ENCODE data around the gene PARVG. TPM values are rescaled to one million over a fixed set of nuclear protein-coding genes. Genes with fewer than 3 reads are reported as not detected.
A peak's percentile ranks its signal among the peaks of the same experiment; 100 is the strongest.
"Not testable (repeated sequence)": the region's sequence is repeated elsewhere in the genome, so short reads cannot be mapped to it uniquely, and the experiment has no call there.

PARVG gene
- total RNA-seq, 2 donors from 2014 or later = 9.8 to 14.7 TPM

- intact Hi-C loops (cut with DNase I) = no loop called here
- DNase-seq (ENCODE audit: low spot score) = peak; percentile 37
Measured at GRCh38 chr22:44220727-44221680, 40.3 kb downstream of the PARVG start.

GRCh38 chr22:44221710-44222475 is 41.2 kb downstream of the PARVG start:
- no peak for DNase-seq (ENCODE audit: low spot score)
- intact Hi-C loops (cut with DNase I) = no loop called here

- peak; percentile 50 for DNase-seq (ENCODE audit: low spot score)
- intact Hi-C loops (cut with DNase I) = no loop called here
Measured at GRCh38 chr22:44224166-44224565, 43.4 kb downstream of the PARVG start.

- intact Hi-C loops (cut with DNase I) = no loop called here
- no peak for DNase-seq (ENCODE audit: low spot score)
Measured at GRCh38 chr22:44225091-44225689, 44.5 kb downstream of the PARVG start.

- intact Hi-C loops (cut with DNase I) = no loop called here
- no peak for DNase-seq (ENCODE audit: low spot score)
Measured at GRCh38 chr22:44225812-44226211, 45.1 kb downstream of the PARVG start.

- no peak for DNase-seq (ENCODE audit: low spot score)
- intact Hi-C loops (cut with DNase I) = no loop called here
Measured at GRCh38 chr22:44229331-44229730, 48.6 kb downstream of the PARVG start.

GRCh38 chr22:44229809-44230208 is 49.1 kb downstream of the PARVG start:
- no peak for DNase-seq (ENCODE audit: low spot score)
- intact Hi-C loops (cut with DNase I) = no loop called here

- DNase-seq (ENCODE audit: low spot score) = no peak
- intact Hi-C loops (cut with DNase I) = no loop called here
Measured at GRCh38 chr22:44231233-44231632, 50.5 kb downstream of the PARVG start.

- peak; percentile 62 for DNase-seq (ENCODE audit: low spot score)
- intact Hi-C loops (cut with DNase I) = not testable (repeated sequence)
Measured at GRCh38 chr22:44234372-44234771, 53.6 kb downstream of the PARVG start.

GRCh38 chr22:44237290-44237689 is 56.6 kb downstream of the PARVG start:
- intact Hi-C loops (cut with DNase I) = no loop called here
- DNase-seq (ENCODE audit: low spot score) = no peak

- intact Hi-C loops (cut with DNase I); DNase-seq (ENCODE audit: low spot score): not testable (repeated sequence)
Measured at GRCh38 chr22:44241121-44241520, 60.4 kb downstream of the PARVG start.

- DNase-seq (ENCODE audit: low spot score) = peak; percentile 59
- intact Hi-C loops (cut with DNase I) = no loop called here
Measured at GRCh38 chr22:44242946-44243724, 62.4 kb downstream of the PARVG start.

GRCh38 chr22:44243761-44244160 is 63.0 kb downstream of the PARVG start:
- intact Hi-C loops (cut with DNase I) = no loop called here
- DNase-seq (ENCODE audit: low spot score) = peak; percentile 58

GRCh38 chr22:44244265-44244822 is 63.6 kb downstream of the PARVG start:
- DNase-seq (ENCODE audit: low spot score) = no peak
- intact Hi-C loops (cut with DNase I) = no loop called here

- intact Hi-C loops (cut with DNase I) = no loop called here
- DNase-seq (ENCODE audit: low spot score) = peak; percentile 60
Measured at GRCh38 chr22:44245438-44245837, 64.7 kb downstream of the PARVG start.

- intact Hi-C loops (cut with DNase I) = no loop called here
- DNase-seq (ENCODE audit: low spot score) = peak; percentile 64
Measured at GRCh38 chr22:44245867-44246266, 65.1 kb downstream of the PARVG start.

- no peak for DNase-seq (ENCODE audit: low spot score)
- intact Hi-C loops (cut with DNase I) = no loop called here
Measured at GRCh38 chr22:44246615-44247326, 66.0 kb downstream of the PARVG start.

- no peak for DNase-seq (ENCODE audit: low spot score)
Measured at GRCh38 chr22:44247346-44247745, 66.6 kb downstream of the PARVG start.

More at GRCh38 chr22:44247346-44247745, 66.6 kb downstream of the PARVG start:
- intact Hi-C loops (cut with DNase I) = no loop called here

Data from posterior vena cava (tissue), 2 donors.